Measurements from ENCODE around the gene FHL1. TPM values are rescaled to one million over a fixed set of nuclear protein-coding genes. Genes with fewer than 3 reads are reported as not detected.

FHL1 gene
- total RNA-seq, 8 experiments from 2014 or later = 1.7 to 379 (median 62.3) TPM

GRCh38 chrX:136126371-136126770 is 21.0 kb upstream of the FHL1 start:
- Histone ChIP-seq H3K27ac (no peak overlapping the region), H3K4me3 (no peak overlapping the region), H3K4me1 (replicated peaks in 1 of 2) (peaks cover 0 to 2% of the 10 kb centered on the region in 2 donors)
- peak in 1 of 8 experiments; percentile 73 for ATAC-seq (replicated peaks in 6 of 8)
- WGBS, 10 experiments = 6 to 100% (median 68%) methylated on average over 1 to 6 of the region's 6 CpGs; no CpG with 5 or more reads in 2 of the 10 experiments
- in situ Hi-C loops (cut with MboI; ENCODE audit: low pct_unique_long_range_greater_than_20kb in 2 of 9, low sequenced_read_pairs in 9 of 9, unreplicated experiment in 9 of 9) = no loop called here

GRCh38 chrX:136126872-136127406 is 20.4 kb upstream of the FHL1 start:
- H3K4me3 ChIP-seq = no peak overlapping the region
- peak in 7 of 8 experiments; percentile 32 to 74 (median 52) for ATAC-seq (replicated peaks in 6 of 8)
- in situ Hi-C loops (cut with MboI; ENCODE audit: low pct_unique_long_range_greater_than_20kb in 2 of 9, low sequenced_read_pairs in 9 of 9, unreplicated experiment in 9 of 9) = no loop called here
- peaks cover 0 to 2% of the 10 kb centered on the region in 2 donors for H3K4me1 ChIP-seq (replicated peaks in 1 of 2)
- WGBS, 10 experiments = 34 to 53% methylated on average over 3 of the region's 3 CpGs; no CpG with 5 or more reads in 8 of the 10 experiments
- H3K27ac ChIP-seq = no peak overlapping the region

- 60 to 100% (median 85%) methylated on average over 1 to 2 of the region's 2 CpGs; no CpG with 5 or more reads in 4 of the 10 experiments for WGBS, 10 experiments
- in situ Hi-C loops (cut with MboI; ENCODE audit: low pct_unique_long_range_greater_than_20kb in 2 of 9, low sequenced_read_pairs in 9 of 9, unreplicated experiment in 9 of 9) = no loop called here
- ATAC-seq (replicated peaks in 6 of 8) = no peak
- H3K4me1 ChIP-seq (replicated peaks in 1 of 2) = peaks cover 0 to 2% of the 10 kb centered on the region in 2 donors
- H3K27ac ChIP-seq = no peak overlapping the region
- no peak overlapping the region for H3K4me3 ChIP-seq
Observed at GRCh38 chrX:136128743-136129142, 18.6 kb upstream of the FHL1 start.

GRCh38 chrX:136130931-136131833 is 16.2 kb upstream of the FHL1 start:
- in situ Hi-C loops (cut with MboI; ENCODE audit: low pct_unique_long_range_greater_than_20kb in 2 of 9, low sequenced_read_pairs in 9 of 9, unreplicated experiment in 9 of 9) = no loop called here
- ATAC-seq (replicated peaks in 6 of 8) = peak in 7 of 8 experiments; percentile 54 to 99 (median 86)
- 0% methylated on average over 1 of the region's 6 CpGs; no CpG with 5 or more reads in 9 of the 10 experiments for WGBS, 10 experiments
- Histone ChIP-seq H3K4me3 (no peak overlapping the region), H3K27ac (no peak overlapping the region), H3K4me1 (replicated peaks in 1 of 2) (peaks cover 0 to 2% of the 10 kb centered on the region in 2 donors)

- Histone ChIP-seq H3K27ac (no peak overlapping the region), H3K4me1 (replicated peaks in 1 of 2) (no peaks in the 10 kb centered on the region), H3K4me3 (no peak overlapping the region)
- in situ Hi-C loops (cut with MboI; ENCODE audit: low pct_unique_long_range_greater_than_20kb in 2 of 9, low sequenced_read_pairs in 9 of 9, unreplicated experiment in 9 of 9) = no loop called here
- WGBS, 10 experiments = 0 to 100% (median 31%) methylated on average over 1 to 4 of the region's 4 CpGs; no CpG with 5 or more reads in 5 of the 10 experiments
- no peak for ATAC-seq (replicated peaks in 6 of 8)
Observed at GRCh38 chrX:136138939-136139338, 8.4 kb upstream of the FHL1 start.

GRCh38 chrX:136141569-136141968 is 5.8 kb upstream of the FHL1 start:
- in situ Hi-C loops (cut with MboI; ENCODE audit: low pct_unique_long_range_greater_than_20kb in 2 of 9, low sequenced_read_pairs in 9 of 9, unreplicated experiment in 9 of 9) = no loop called here
- no peak overlapping the region for H3K27ac ChIP-seq
- 26 to 100% (median 59%) methylated on average over 1 to 2 of the region's 3 CpGs; no CpG with 5 or more reads in 6 of the 10 experiments for WGBS, 10 experiments
- H3K4me1 ChIP-seq (replicated peaks in 1 of 2) = no peaks in the 10 kb centered on the region
- H3K4me3 ChIP-seq = no peak overlapping the region
- ATAC-seq (replicated peaks in 6 of 8) = no peak

- 28 to 100% (median 58%) methylated on average over 1 to 3 of the region's 3 CpGs; no CpG with 5 or more reads in 2 of the 10 experiments for WGBS, 10 experiments
- H3K4me3 ChIP-seq = no peak overlapping the region
- H3K4me1 ChIP-seq (replicated peaks in 1 of 2) = no peaks in the 10 kb centered on the region
- H3K27ac ChIP-seq = no peak overlapping the region
- ATAC-seq (replicated peaks in 6 of 8) = no peak
- in situ Hi-C loops (cut with MboI; ENCODE audit: low pct_unique_long_range_greater_than_20kb in 2 of 9, low sequenced_read_pairs in 9 of 9, unreplicated experiment in 9 of 9) = no loop called here
Observed at GRCh38 chrX:136142592-136142991, 4.7 kb upstream of the FHL1 start.

- WGBS, 10 experiments = 64% methylated on average over 3 of the region's 8 CpGs; no CpG with 5 or more reads in 9 of the 10 experiments
- ATAC-seq (replicated peaks in 6 of 8) = no peak
- in situ Hi-C loops (cut with MboI; ENCODE audit: low pct_unique_long_range_greater_than_20kb in 2 of 9, low sequenced_read_pairs in 9 of 9, unreplicated experiment in 9 of 9) = no loop called here
Observed at GRCh38 chrX:136143711-136144110, 3.6 kb upstream of the FHL1 start.

GRCh38 chrX:136146614-136147314 is 569 bp upstream of the FHL1 start:
- Histone ChIP-seq H3K4me3 (peak overlapping the region; percentile 50 to 83 (median 61)), H3K27ac (peak overlapping the region; percentile 77 to 90), H3K4me1 (replicated peaks in 1 of 2) (peaks cover 2 to 5% of the 10 kb centered on the region in 2 donors)
- in situ Hi-C loops (cut with MboI; ENCODE audit: low pct_unique_long_range_greater_than_20kb in 2 of 9, low sequenced_read_pairs in 9 of 9, unreplicated experiment in 9 of 9) = no loop called here
- 7 to 20% (median 14%) methylated on average over 3 to 13 of the region's 59 CpGs; no CpG with 5 or more reads in 6 of the 10 experiments for WGBS, 10 experiments
- ATAC-seq (replicated peaks in 6 of 8) = peak in 5 of 8 experiments; percentile 39 to 80 (median 79)

More at GRCh38 chrX:136143711-136144110, 3.6 kb upstream of the FHL1 start:
- H3K4me3 ChIP-seq = no peak overlapping the region
- no peaks in the 10 kb centered on the region for H3K4me1 ChIP-seq (replicated peaks in 1 of 2)
- H3K27ac ChIP-seq = no peak overlapping the region

- WGBS, 10 experiments = no CpG with 5 or more reads among the region's 17 CpGs
- peak overlapping the region in 1 of 2 donors; percentile 77 for H3K27ac ChIP-seq
- ATAC-seq (replicated peaks in 6 of 8) = peak in 3 of 8 experiments; percentile 1 to 4 (median 1)
- peak overlapping the region; percentile 50 to 83 (median 61) for H3K4me3 ChIP-seq
- in situ Hi-C loops (cut with MboI; ENCODE audit: low pct_unique_long_range_greater_than_20kb in 2 of 9, low sequenced_read_pairs in 9 of 9, unreplicated experiment in 9 of 9) = no loop called here
- peaks cover 2 to 5% of the 10 kb centered on the region in 2 donors for H3K4me1 ChIP-seq (replicated peaks in 1 of 2)
Observed at GRCh38 chrX:136147976-136148375, 643 bp downstream of the FHL1 start.

- in situ Hi-C loops (cut with MboI; ENCODE audit: low pct_unique_long_range_greater_than_20kb in 2 of 9, low sequenced_read_pairs in 9 of 9, unreplicated experiment in 9 of 9) = no loop called here
- no peak for ATAC-seq (replicated peaks in 6 of 8)
- Histone ChIP-seq H3K4me3 (peak overlapping the region; percentile 50 to 83 (median 61)), H3K27ac (no peak overlapping the region), H3K4me1 (replicated peaks in 1 of 2) (peaks cover 2 to 5% of the 10 kb centered on the region in 2 donors)
- 4 to 38% (median 7%) methylated on average over 3 to 12 of the region's 17 CpGs; no CpG with 5 or more reads in 7 of the 10 experiments for WGBS, 10 experiments
Observed at GRCh38 chrX:136148391-136148790, 1.1 kb downstream of the FHL1 start.

GRCh38 chrX:136154998-136155397 is 7.7 kb downstream of the FHL1 start:
- no peak for ATAC-seq (replicated peaks in 6 of 8)
- Histone ChIP-seq H3K4me3 (no peak overlapping the region), H3K4me1 (replicated peaks in 1 of 2) (no peaks in the 10 kb centered on the region), H3K27ac (no peak overlapping the region)
- in situ Hi-C loops (cut with MboI; ENCODE audit: low pct_unique_long_range_greater_than_20kb in 2 of 9, low sequenced_read_pairs in 9 of 9, unreplicated experiment in 9 of 9) = loop anchor here in 2 of 9 experiments (25.0 kb wide), 1 partner anchor 118 kb away; no protein-coding TSS in a partner anchor
- 13 to 100% (median 37%) methylated on average over 1 to 4 of the region's 5 CpGs; no CpG with 5 or more reads in 5 of the 10 experiments for WGBS, 10 experiments
